CD14-positive monocyte (primary cell): ENCODE results near the gene PLPP6. TPM values are rescaled to one million over a fixed set of nuclear protein-coding genes. Genes with fewer than 3 reads are reported as not detected.
A peak's percentile ranks its signal among the peaks of the same experiment; 100 is the strongest.
"Not testable (repeated sequence)": the region's sequence is repeated elsewhere in the genome, so short reads cannot be mapped to it uniquely, and the experiment has no call there.

ENCODE experiments used
- DNase-seq, 3 donors: peaks; one replicate each; pipeline ENCODE4 v3.0.0-alpha.2; 2011 to 2022
- H2AFZ ChIP-seq: 2 replicates; pipeline ENCODE4 v1.6.0; 2012; ENCODE audit warnings: mild to moderate bottlenecking, low read depth, low read length, inconsistent platforms; ENCODE audit not compliant: insufficient read depth, poor library complexity, severe bottlenecking
- H3K27ac ChIP-seq, 2 donors: 1 replicate in 1 of 2; 2 replicates in 1 of 2; pipeline ENCODE4 v1.5.1; 2012 to 2013; ENCODE audit warnings: low read length in 2 of 2, control low read depth in 1 of 2, inconsistent platforms in 1 of 2, low read depth in 1 of 2, mild to moderate bottlenecking in 1 of 2
- H3K27me3 ChIP-seq, 2 donors: one replicate each; pipeline versions ENCODE4 v1.6.0 to v1.6.1; 2011 to 2013; ENCODE audit warnings: low read length in 2 of 2; ENCODE audit not compliant: control insufficient read depth in 2 of 2, insufficient read depth in 2 of 2
- H3K36me3 ChIP-seq, 2 donors: replicated peaks in 1 of 2; 1 replicate in 1 of 2; 2 replicates in 1 of 2; pipeline versions ENCODE4 v1.5.1 to v1.6.1; 2012 to 2013; ENCODE audit warnings: low read length in 2 of 2, control low read depth in 1 of 2, inconsistent platforms in 1 of 2, mild to moderate bottlenecking in 1 of 2; ENCODE audit not compliant: insufficient read depth in 2 of 2, control insufficient read depth in 1 of 2
- H3K4me1 ChIP-seq, 2 donors: 1 replicate in 1 of 2; 2 replicates in 1 of 2; pipeline versions ENCODE4 v1.5.1 to v1.6.1; 2012 to 2013; ENCODE audit warnings: low read length in 2 of 2, control low read depth in 1 of 2, inconsistent platforms in 1 of 2, mild to moderate bottlenecking in 1 of 2, moderate library complexity in 1 of 2; ENCODE audit not compliant: insufficient read depth in 2 of 2, control insufficient read depth in 1 of 2
- H3K4me2 ChIP-seq: replicated peaks from 2 replicates; pipeline ENCODE3; 2012; ENCODE audit warnings: low read length, moderate library complexity, mild to moderate bottlenecking; ENCODE audit not compliant: poor library complexity, severe bottlenecking; ENCODE audit errors: extremely low read depth
- H3K4me3 ChIP-seq, 3 experiments: fragments of 200-600 bp in 1 of 3; sonication (generic) in 1 of 3; replicated peaks in 1 of 3; 1 replicate in 2 of 3; 2 replicates in 1 of 3; pipeline ENCODE4 v1.5.1; 2011 to 2013; ENCODE audit warnings: low read length in 3 of 3, mild to moderate bottlenecking in 3 of 3, control low read depth in 2 of 3, low read depth in 2 of 3, inconsistent platforms in 1 of 3, moderate library complexity in 1 of 3
- H3K79me2 ChIP-seq: 2 replicates; pipeline ENCODE4 v1.6.0; 2012; ENCODE audit warnings: mild to moderate bottlenecking, control low read depth, inconsistent platforms, low read length, moderate library complexity; ENCODE audit not compliant: insufficient read depth
- H3K9ac ChIP-seq: 2 replicates; pipeline ENCODE4 v1.6.0; 2017; ENCODE audit warnings: low read length, mild to moderate bottlenecking; ENCODE audit not compliant: insufficient read depth, poor library complexity, severe bottlenecking
- H3K9me3 ChIP-seq, 2 donors: replicated peaks in 1 of 2; 1 replicate in 1 of 2; 2 replicates in 1 of 2; pipeline versions ENCODE4 v1.5.1 to v1.6.1; 2012 to 2013; ENCODE audit warnings: low read length in 2 of 2, control low read depth in 1 of 2; ENCODE audit not compliant: control insufficient read depth in 1 of 2, insufficient read depth in 1 of 2
- H4K20me1 ChIP-seq: 2 replicates; pipeline ENCODE4 v1.6.0; 2012; ENCODE audit warnings: mild to moderate bottlenecking, low read length, control low read depth, moderate library complexity; ENCODE audit not compliant: insufficient read depth
- H3K27ac Mint-ChIP-seq, 7 donors: one replicate each; pipeline ENCODE4 v1.8.0; 2020; ENCODE audit warnings: mild to moderate bottlenecking in 7 of 7, mixed read lengths in 7 of 7, moderate library complexity in 6 of 7, inconsistent platforms in 2 of 7
- H3K27me3 Mint-ChIP-seq, 3 donors: one replicate each; pipeline ENCODE4 v1.8.0; 2021 to 2022; ENCODE audit warnings: low read depth in 3 of 3, mild to moderate bottlenecking in 3 of 3, mixed read lengths in 3 of 3, moderate library complexity in 3 of 3, inconsistent platforms in 1 of 3
- H3K36me3 Mint-ChIP-seq, 2 donors: one replicate each; pipeline ENCODE4 v1.8.0; 2020; ENCODE audit warnings: mixed read lengths in 2 of 2, inconsistent platforms in 1 of 2, mild to moderate bottlenecking in 1 of 2
- H3K4me1 Mint-ChIP-seq: one replicate; pipeline ENCODE4 v1.8.0; 2020; ENCODE audit warnings: mild to moderate bottlenecking, mixed read lengths
- H3K4me3 Mint-ChIP-seq, 2 donors: one replicate each; pipeline ENCODE4 v1.8.0; 2020; ENCODE audit warnings: mild to moderate bottlenecking in 2 of 2, mixed read lengths in 2 of 2, moderate library complexity in 1 of 2
- H3K9me3 Mint-ChIP-seq, 7 donors: one replicate each; pipeline ENCODE4 v1.8.0; 2020 to 2022; ENCODE audit warnings: mixed read lengths in 7 of 7, mild to moderate bottlenecking in 6 of 7, moderate library complexity in 6 of 7, inconsistent platforms in 2 of 7
- WGBS: methylation state at CpG from one replicate; pipeline ENCODE4 v1.1.5; 2013; ENCODE audit warnings: missing lambda C conversion rate; ENCODE audit not compliant: insufficient coverage; 5-methylcytosine and 5-hydroxymethylcytosine counted together
- intact Hi-C, 2 donors: fragments of 100-400 bp; cut with micrococcal nuclease; formaldehyde crosslinking; loops; one replicate each; pipeline versions ENCODE4 v1.15.0 to v1.15.1; 2023
- polyA plus RNA-seq, 3 donors: library from polyadenylated mRNA; depleted of rRNA in 1 of 3; unstranded in 2 of 3; stranded (reverse) in 1 of 3; fragments of 300-500 nt in 2 of 3; fragments of >200 nt in 1 of 3; fragmentation: Illumina TruSeq in 2 of 3; gene quantifications; 1 replicate in 2 of 3; 2 replicates in 1 of 3; pipeline ENCODE4 v1.2.3, GENCODE V29; 2012 to 2021
- TF ChIP-seq, protein P1 (sequence below): fragments of 200-600 bp; IDR thresholded peaks from one replicate; pipeline ENCODE4 v1.8.0; 2022; ENCODE audit warnings: antibody characterized with exemption, mild to moderate bottlenecking

PLPP6 gene
- polyA plus RNA-seq, 3 donors: 1.6 to 1.8 (median 1.8) TPM

DNA sequence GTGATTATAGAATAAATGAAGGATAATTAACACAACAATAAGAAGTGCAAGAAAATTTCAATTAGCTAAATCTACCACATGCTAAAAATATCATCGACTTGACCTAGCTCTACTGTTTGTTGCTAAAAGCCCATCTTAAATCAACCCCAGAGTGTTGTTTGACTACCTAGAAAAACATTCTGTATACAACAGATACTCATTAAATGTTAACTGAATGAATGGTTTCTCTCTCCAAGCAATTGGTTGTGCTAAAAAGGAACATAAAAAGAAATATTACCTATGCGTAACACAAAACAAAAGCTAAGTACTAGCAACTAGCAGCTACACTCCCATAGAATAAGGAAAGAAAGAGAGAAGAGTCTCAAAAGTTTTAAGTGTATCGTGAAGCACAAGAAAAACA, 5.5 kb upstream of the PLPP6 start:
- Mint-ChIP-seq H3K9me3 (peaks cover 0 to 5% (median 0%) of the 10 kb centered on the region in 7 donors), H3K4me1 (peaks cover under 1% of the 10 kb centered on the region), H3K4me3 (peak overlapping the region in 1 of 2 donors; percentile 22), H3K36me3 (no peaks in the 10 kb centered on the region), H3K27me3 (peaks cover 31 to 40% (median 35%) of the 10 kb centered on the region in 3 donors), H3K27ac (no peak overlapping the region)
- intact Hi-C loops: no loop called here
- Histone ChIP-seq H3K4me1 (peaks cover 1 to 2% of the 10 kb centered on the region in 2 donors), H4K20me1 (no peaks in the 10 kb centered on the region), H3K27me3 (no peaks in the 10 kb centered on the region), H3K36me3 (no peaks in the 10 kb centered on the region), H2AFZ (no peak overlapping the region), H3K9ac (no peak overlapping the region), H3K4me3 (no peak overlapping the region), H3K27ac (no peak overlapping the region), H3K9me3 (no peaks in the 10 kb centered on the region), H3K79me2 (no peaks in the 10 kb centered on the region), H3K4me2 (no peak overlapping the region)
- DNase-seq: no peak
- TF ChIP-seq, protein P1, sequence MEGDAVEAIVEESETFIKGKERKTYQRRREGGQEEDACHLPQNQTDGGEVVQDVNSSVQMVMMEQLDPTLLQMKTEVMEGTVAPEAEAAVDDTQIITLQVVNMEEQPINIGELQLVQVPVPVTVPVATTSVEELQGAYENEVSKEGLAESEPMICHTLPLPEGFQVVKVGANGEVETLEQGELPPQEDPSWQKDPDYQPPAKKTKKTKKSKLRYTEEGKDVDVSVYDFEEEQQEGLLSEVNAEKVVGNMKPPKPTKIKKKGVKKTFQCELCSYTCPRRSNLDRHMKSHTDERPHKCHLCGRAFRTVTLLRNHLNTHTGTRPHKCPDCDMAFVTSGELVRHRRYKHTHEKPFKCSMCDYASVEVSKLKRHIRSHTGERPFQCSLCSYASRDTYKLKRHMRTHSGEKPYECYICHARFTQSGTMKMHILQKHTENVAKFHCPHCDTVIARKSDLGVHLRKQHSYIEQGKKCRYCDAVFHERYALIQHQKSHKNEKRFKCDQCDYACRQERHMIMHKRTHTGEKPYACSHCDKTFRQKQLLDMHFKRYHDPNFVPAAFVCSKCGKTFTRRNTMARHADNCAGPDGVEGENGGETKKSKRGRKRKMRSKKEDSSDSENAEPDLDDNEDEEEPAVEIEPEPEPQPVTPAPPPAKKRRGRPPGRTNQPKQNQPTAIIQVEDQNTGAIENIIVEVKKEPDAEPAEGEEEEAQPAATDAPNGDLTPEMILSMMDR: no peak
- no CpG with 5 or more reads among the region's 3 CpGs for WGBS

DNA sequence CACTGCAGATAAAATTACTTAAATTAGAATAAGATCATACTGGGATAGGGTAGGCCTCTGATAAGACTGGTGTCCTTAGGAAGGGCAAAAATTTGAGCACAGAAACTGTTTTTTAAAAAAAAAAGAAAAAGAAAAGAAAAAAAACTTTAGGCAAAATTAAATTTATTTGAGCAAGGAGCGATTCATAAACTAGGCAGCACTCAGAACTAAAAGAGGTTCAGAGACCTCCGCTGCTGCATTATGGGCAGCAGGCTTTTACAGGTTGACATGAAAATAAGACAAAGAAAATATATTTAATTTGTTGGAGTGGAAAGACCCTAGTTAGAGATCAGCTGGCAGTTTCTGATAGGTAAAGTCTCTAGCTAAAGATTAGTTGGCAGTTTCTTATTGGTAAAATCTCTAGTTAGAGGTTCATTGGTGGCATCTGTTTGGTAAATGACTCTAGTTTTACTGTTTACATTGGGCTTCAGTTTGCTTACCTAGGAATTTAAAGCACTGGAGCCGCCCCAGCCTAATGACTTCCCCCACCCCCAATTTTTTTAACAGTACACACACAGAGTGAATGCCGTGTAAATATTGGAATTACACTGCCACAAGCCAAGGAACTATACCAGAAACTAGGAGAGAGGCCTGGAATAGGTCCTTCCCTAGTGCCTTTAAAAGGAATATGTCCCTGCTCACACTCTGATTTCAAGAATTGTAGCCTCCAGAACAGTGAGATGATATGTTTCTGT, 4.5 kb upstream of the PLPP6 start:
- no peak overlapping the region for H3K4me2 ChIP-seq
- H3K4me3 ChIP-seq: no peak overlapping the region
- DNase-seq: no peak
- peaks cover 7% of the 10 kb centered on the region in 2 donors for H3K4me1 ChIP-seq
- H3K27ac ChIP-seq: no peak overlapping the region
- H4K20me1 ChIP-seq: no peaks in the 10 kb centered on the region
- intact Hi-C loops: no loop called here
- no CpG with 5 or more reads among the region's 4 CpGs for WGBS
- no peaks in the 10 kb centered on the region for H3K9me3 ChIP-seq
- H3K27ac Mint-ChIP-seq: no peak overlapping the region
- TF ChIP-seq, protein P1: no peak
- H3K27me3 ChIP-seq: no peaks in the 10 kb centered on the region
- H3K4me1 Mint-ChIP-seq: peaks cover 7% of the 10 kb centered on the region
- no peak overlapping the region for H3K4me3 Mint-ChIP-seq
- peaks cover 2% of the 10 kb centered on the region for H3K79me2 ChIP-seq
- H2AFZ ChIP-seq: no peak overlapping the region
- H3K36me3 Mint-ChIP-seq: no peaks in the 10 kb centered on the region
- H3K27me3 Mint-ChIP-seq: peaks cover 31 to 35% (median 35%) of the 10 kb centered on the region in 3 donors
- no peak overlapping the region for H3K9ac ChIP-seq
- no peaks in the 10 kb centered on the region for H3K36me3 ChIP-seq
- peaks cover 0 to 4% (median 0%) of the 10 kb centered on the region in 7 donors for H3K9me3 Mint-ChIP-seq

DNA sequence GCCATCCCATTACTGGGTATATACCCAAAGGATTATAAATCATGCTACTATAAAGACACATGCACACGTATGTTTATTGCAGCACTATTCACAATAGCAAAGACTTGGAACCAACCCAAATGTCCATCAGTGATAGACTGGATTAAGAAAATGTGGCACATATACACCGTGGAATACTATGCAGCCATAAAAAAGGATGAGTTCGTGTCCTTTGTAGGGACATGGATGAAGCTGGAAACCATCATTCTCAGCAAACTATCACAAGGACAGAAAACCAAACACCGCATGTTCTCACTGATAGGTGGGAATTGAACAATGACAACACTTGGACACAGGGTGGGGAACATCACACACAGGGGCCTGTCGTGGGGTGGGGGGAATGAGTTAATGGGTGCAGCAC, 1.4 kb upstream of the PLPP6 start:
- H3K9ac ChIP-seq, H3K4me3 ChIP-seq, intact Hi-C loops, H3K27me3 ChIP-seq, H3K4me3 Mint-ChIP-seq, H3K9me3 Mint-ChIP-seq, DNase-seq, H3K27ac Mint-ChIP-seq, H3K4me2 ChIP-seq, H3K36me3 Mint-ChIP-seq, H4K20me1 ChIP-seq, H2AFZ ChIP-seq, H3K9me3 ChIP-seq, H3K36me3 ChIP-seq, H3K27ac ChIP-seq: not testable (repeated sequence)
- peaks cover 11% of the 10 kb centered on the region for H3K79me2 ChIP-seq
- Mint-ChIP-seq H3K4me1 (peaks cover 38% of the 10 kb centered on the region), H3K27me3 (peaks cover 22 to 33% (median 29%) of the 10 kb centered on the region in 3 donors)
- H3K4me1 ChIP-seq: peaks cover 28 to 31% of the 10 kb centered on the region in 2 donors
- WGBS: no CpG with 5 or more reads among the region's 5 CpGs
